ENCODE measurements around the gene LAMB2. TPM values are rescaled to one million over a fixed set of nuclear protein-coding genes. Genes with fewer than 3 reads are reported as not detected.
A peak's percentile ranks its signal among the peaks of the same experiment; 100 is the strongest.

LAMB2 gene
- total RNA-seq, 4 donors from 2014 or later: 312 to 485 (median 356) TPM

GRCh38 chr3:49164983-49165720 lies 32.3 kb upstream of the LAMB2 start:
- intact Hi-C loops (cut with DNase I; ENCODE audit: low total_unique reads): loop anchor here (10.0 kb wide), 1 partner anchor 180 kb away; no protein-coding TSS in a partner anchor
- peak overlapping the region; percentile 90 for H3K4me3 ChIP-seq (ENCODE audit: low read depth, poor library complexity, severe bottlenecking)
- no peak for DNase-seq (ENCODE audit: low spot score in 2 of 2)
- 29 to 31% methylated on average over 6 of the region's 6 CpGs for WGBS, 2 donors
- TF ChIP-seq POLR2A (IDR thresholded peaks at IDR 0.05) (no peak), CTCF (IDR thresholded peaks at IDR 0.05) (no peak)

- intact Hi-C loops (cut with DNase I; ENCODE audit: low total_unique reads): loop anchor here (10.0 kb wide), 1 partner anchor 179 kb away; no protein-coding TSS in a partner anchor
- TF ChIP-seq POLR2A (IDR thresholded peaks at IDR 0.05) (no peak), CTCF (IDR thresholded peaks at IDR 0.05) (no peak)
- 94 to 97% methylated on average over 4 to 8 of the region's 8 CpGs for WGBS, 2 donors
- no peak for DNase-seq (ENCODE audit: low spot score in 2 of 2)
- H3K4me3 ChIP-seq (ENCODE audit: low read depth, poor library complexity, severe bottlenecking): no peak overlapping the region
Observed at GRCh38 chr3:49163609-49164008, 30.8 kb upstream of the LAMB2 start.

GRCh38 chr3:49162751-49163419 lies 30.0 kb upstream of the LAMB2 start:
- 94 to 95% methylated on average over 17 to 19 of the region's 21 CpGs for WGBS, 2 donors
- TF ChIP-seq CTCF (IDR thresholded peaks at IDR 0.05) (no peak), POLR2A (IDR thresholded peaks at IDR 0.05) (no peak)
- intact Hi-C loops (cut with DNase I; ENCODE audit: low total_unique reads): loop anchor here (10.0 kb wide), 1 partner anchor 178 kb away; no protein-coding TSS in a partner anchor
- no peak for DNase-seq (ENCODE audit: low spot score in 2 of 2)
- H3K4me3 ChIP-seq (ENCODE audit: low read depth, poor library complexity, severe bottlenecking): no peak overlapping the region

GRCh38 chr3:49161808-49162530 lies 29.1 kb upstream of the LAMB2 start:
- no peak for TF ChIP-seq POLR2A (IDR thresholded peaks at IDR 0.05)
- no peak for TF ChIP-seq CTCF (IDR thresholded peaks at IDR 0.05)
- 70 to 87% methylated on average over 3 of the region's 3 CpGs for WGBS, 2 donors
- intact Hi-C loops (cut with DNase I; ENCODE audit: low total_unique reads): loop anchor here (10.0 kb wide), 1 partner anchor 177 kb away; no protein-coding TSS in a partner anchor
- no peak overlapping the region for H3K4me3 ChIP-seq (ENCODE audit: low read depth, poor library complexity, severe bottlenecking)
- no peak for DNase-seq (ENCODE audit: low spot score in 2 of 2)

GRCh38 chr3:49161197-49161596 lies 28.3 kb upstream of the LAMB2 start:
- H3K4me3 ChIP-seq (ENCODE audit: low read depth, poor library complexity, severe bottlenecking): no peak overlapping the region
- intact Hi-C loops (cut with DNase I; ENCODE audit: low total_unique reads): loop anchor here (10.0 kb wide), 1 partner anchor 176 kb away; no protein-coding TSS in a partner anchor
- 96 to 100% methylated on average over 2 of the region's 2 CpGs for WGBS, 2 donors
- TF ChIP-seq CTCF (IDR thresholded peaks at IDR 0.05) (no peak), POLR2A (IDR thresholded peaks at IDR 0.05) (no peak)
- no peak for DNase-seq (ENCODE audit: low spot score in 2 of 2)

All from lower leg skin (tissue), 4 donors.